Uterus (tissue), 4 donors: ENCODE results near the gene PIF1. TPM values are rescaled to one million over a fixed set of nuclear protein-coding genes. Genes with fewer than 3 reads are reported as not detected.

Source experiments
- DNase-seq, 2 donors: peaks; one replicate each; pipeline ENCODE4 v3.0.0-alpha.2; 2019 to 2020
- H3K27ac ChIP-seq, 2 donors: fragments of 200-600 bp; sonication (generic); 1 replicate in 1 of 2; 2 replicates in 1 of 2; pipeline ENCODE4 v1.5.1; 2016 to 2018
- H3K27me3 ChIP-seq, 2 donors: fragments of 200-600 bp; sonication (generic); one replicate each; pipeline ENCODE4 v1.5.1; 2018 to 2019; ENCODE audit warnings: control low read depth in 1 of 2
- H3K36me3 ChIP-seq, 2 donors: fragments of 200-600 bp; sonication (generic); one replicate each; pipeline ENCODE4 v1.5.1; 2019; ENCODE audit warnings: control low read depth in 1 of 2
- H3K4me1 ChIP-seq, 2 donors: fragments of 200-600 bp; sonication (generic); one replicate each; pipeline ENCODE4 v1.5.1; 2018 to 2019; ENCODE audit warnings: control low read depth in 1 of 2
- H3K4me3 ChIP-seq, 2 donors: fragments of 200-600 bp; sonication (generic); 1 replicate in 1 of 2; 2 replicates in 1 of 2; pipeline ENCODE4 v1.5.1; 2018 to 2019; ENCODE audit warnings: mild to moderate bottlenecking in 1 of 2
- H3K9me3 ChIP-seq, 2 donors: fragments of 200-600 bp; sonication (generic); one replicate each; pipeline ENCODE4 v1.5.1; 2019; ENCODE audit warnings: control low read depth in 1 of 2
- CTCF ChIP-seq, 4 experiments: fragments of 200-600 bp in 2 of 4; fragments of 450-650 bp in 2 of 4; sonication (generic) in 2 of 4; IDR thresholded peaks; one replicate each; pipeline ENCODE4 v1.5.1; 2016 to 2019; ENCODE audit warnings: antibody characterized with exemption in 4 of 4, mild to moderate bottlenecking in 2 of 4, moderate library complexity in 1 of 4
- POLR2A ChIP-seq, 2 donors: fragments of 450-650 bp; IDR thresholded peaks; one replicate each; pipeline ENCODE4 v1.6.1; 2016; ENCODE audit warnings: antibody characterized with exemption in 2 of 2, mild to moderate bottlenecking in 1 of 2, moderate library complexity in 1 of 2
- intact Hi-C: fragments of 100-400 bp; cut with DNase I; formaldehyde crosslinking; loops from one replicate; pipeline ENCODE4 v1.15.1; 2023; ENCODE audit warnings: low total_unique reads
- total RNA-seq, 4 donors: library from RNA; depleted of rRNA in 3 of 4; stranded (reverse); fragments of >200 nt in 3 of 4; gene quantifications; one replicate each; pipeline versions ENCODE4 v1.1.0 to v1.2.4, GENCODE V29; 2014 to 2023
- donor health status: DM: yes; HTN: yes; CAD: no.

PIF1 gene
- total RNA-seq, 4 donors from 2014 or later = 0.24 to 5.5 (median 0.29) TPM; not detected in 1

GRCh38 chr15:64861331-64861730, 35.9 kb upstream of the PIF1 start:
- intact Hi-C loops = no loop called here
- TF ChIP-seq POLR2A (IDR thresholded peaks at IDR 0.05) (no peak), CTCF (IDR thresholded peaks at IDR 0.05) (no peak)
- H3K27me3 ChIP-seq = no peaks in the 10 kb centered on the region
- peaks cover 12 to 18% of the 10 kb centered on the region in 2 donors for H3K4me1 ChIP-seq
- no peak overlapping the region for H3K27ac ChIP-seq
- DNase-seq = no peak
- no peaks in the 10 kb centered on the region for H3K9me3 ChIP-seq
- no peak overlapping the region for H3K4me3 ChIP-seq
- no peaks in the 10 kb centered on the region for H3K36me3 ChIP-seq

- Histone ChIP-seq H3K27ac (no peak overlapping the region), H3K36me3 (no peaks in the 10 kb centered on the region), H3K27me3 (no peaks in the 10 kb centered on the region), H3K4me3 (no peak overlapping the region), H3K4me1 (peaks cover 12 to 24% of the 10 kb centered on the region in 2 donors), H3K9me3 (no peaks in the 10 kb centered on the region)
- intact Hi-C loops = no loop called here
- no peak for TF ChIP-seq CTCF (IDR thresholded peaks at IDR 0.05)
- TF ChIP-seq POLR2A (IDR thresholded peaks at IDR 0.05) = no peak
- no peak for DNase-seq
These were observed 33.8 kb upstream of the PIF1 start for GRCh38 chr15:64859226-64859625.

DNA sequence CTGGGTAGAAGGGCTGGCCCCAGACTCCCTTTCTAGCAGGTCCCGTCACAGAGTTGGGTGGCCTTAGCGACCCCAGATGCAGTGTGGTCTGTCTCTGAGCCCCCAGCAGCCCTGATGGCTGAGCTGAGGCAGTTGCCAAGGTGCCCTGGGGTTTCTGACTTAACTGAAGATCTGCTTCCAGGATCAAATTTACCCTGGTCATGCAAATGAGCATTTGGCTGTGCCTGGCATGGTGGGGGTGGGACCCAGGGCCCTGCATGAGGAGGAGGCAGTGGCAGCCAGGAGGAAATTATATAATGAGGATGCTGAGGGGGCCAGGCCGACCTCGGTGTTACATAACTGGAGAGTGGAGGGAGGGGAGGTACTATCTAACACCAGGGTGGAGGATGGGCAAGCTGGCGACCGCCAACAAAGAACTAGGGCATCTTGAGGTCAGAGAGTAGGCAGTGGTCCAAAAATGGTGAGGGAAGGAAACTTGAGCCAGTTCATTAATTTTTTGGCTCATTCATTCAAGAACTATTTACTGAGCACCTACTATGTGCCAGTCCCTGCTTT, 32.7 kb upstream of the PIF1 start:
- no peak for DNase-seq
- Histone ChIP-seq H3K4me1 (peaks cover 12 to 33% of the 10 kb centered on the region in 2 donors), H3K9me3 (no peaks in the 10 kb centered on the region), H3K4me3 (no peak overlapping the region), H3K27me3 (no peaks in the 10 kb centered on the region), H3K27ac (peak overlapping the region; percentile 72 to 80), H3K36me3 (no peaks in the 10 kb centered on the region)
- TF ChIP-seq CTCF (IDR thresholded peaks at IDR 0.05) (no peak), POLR2A (IDR thresholded peaks at IDR 0.05) (no peak)
- intact Hi-C loops = no loop called here

DNA sequence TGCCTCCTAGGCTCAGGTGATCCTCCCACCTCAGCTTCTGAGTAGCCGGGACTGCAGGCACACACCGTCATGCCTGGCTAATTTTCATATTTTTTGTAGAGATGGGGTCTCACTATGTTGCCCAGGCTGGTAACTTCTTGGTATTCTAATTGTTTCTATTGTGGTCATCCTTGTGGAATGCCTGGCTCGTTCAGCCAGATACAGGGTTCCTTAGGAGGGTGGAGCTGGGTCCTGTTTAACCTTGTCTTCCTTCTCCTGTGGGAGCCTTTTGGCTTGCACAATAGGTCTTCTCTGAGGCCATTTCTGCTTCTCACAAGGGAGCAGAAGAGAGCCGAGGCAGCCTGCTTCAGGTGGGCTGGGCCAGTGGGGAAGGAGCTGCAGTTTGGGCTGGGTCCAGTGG, 32.0 kb upstream of the PIF1 start:
- Histone ChIP-seq H3K9me3 (no peaks in the 10 kb centered on the region), H3K4me1 (peaks cover 12 to 33% of the 10 kb centered on the region in 2 donors), H3K4me3 (no peak overlapping the region), H3K27me3 (no peaks in the 10 kb centered on the region), H3K36me3 (no peaks in the 10 kb centered on the region), H3K27ac (peak overlapping the region; percentile 72 to 80)
- DNase-seq = no peak
- intact Hi-C loops = no loop called here
- no peak for TF ChIP-seq POLR2A (IDR thresholded peaks at IDR 0.05)
- no peak for TF ChIP-seq CTCF (IDR thresholded peaks at IDR 0.05)

GRCh38 chr15:64856429-64857145, 31.1 kb upstream of the PIF1 start:
- H3K27ac ChIP-seq = peak overlapping the region; percentile 72 to 80
- peak in 1 of 2 donors; percentile 51 for DNase-seq
- peaks cover 12 to 29% of the 10 kb centered on the region in 2 donors for H3K4me1 ChIP-seq
- intact Hi-C loops = no loop called here
- H3K27me3 ChIP-seq = no peaks in the 10 kb centered on the region
- no peak overlapping the region for H3K4me3 ChIP-seq
- no peaks in the 10 kb centered on the region for H3K36me3 ChIP-seq
- H3K9me3 ChIP-seq = no peaks in the 10 kb centered on the region
- no peak for TF ChIP-seq CTCF (IDR thresholded peaks at IDR 0.05)
- no peak for TF ChIP-seq POLR2A (IDR thresholded peaks at IDR 0.05)
